T1000 (cell line): Measurements from ENCODE around the gene EVL.
"Not testable (repeated sequence)": the region's sequence is repeated elsewhere in the genome, so short reads cannot be mapped to it uniquely, and the experiment has no call there.

Source experiments
- DNase-seq: peaks from one replicate; lab custom pipeline; 2025; ENCODE audit warnings: mixed read lengths; lab: John Stamatoyannopoulos, UW

Gene EVL

GRCh38 chr14:100065111-100065871 lies at the start of gene EVL:
Gene EVL (plus strand): TSS chr14:100065422. CDS start chr14:100065501, 79 bp downstream.
- no peak for DNase-seq

- no peak for DNase-seq
Measured at GRCh38 chr14:100017553-100017952, 47.7 kb upstream of the EVL start.

GRCh38 chr14:100018054-100018453 lies 47.2 kb upstream of the EVL start:
- DNase-seq = no peak

- DNase-seq = no peak
Measured at GRCh38 chr14:100018482-100018881, 46.7 kb upstream of the EVL start.

- DNase-seq = no peak
Measured at GRCh38 chr14:100019156-100019744, 46.0 kb upstream of the EVL start.

- DNase-seq = no peak
Measured at GRCh38 chr14:100020629-100021028, 44.6 kb upstream of the EVL start.

- no peak for DNase-seq
Measured at GRCh38 chr14:100022772-100023451, 42.3 kb upstream of the EVL start.

GRCh38 chr14:100025111-100025510 lies 40.1 kb upstream of the EVL start:
- DNase-seq = no peak

GRCh38 chr14:100027771-100028490 lies 37.3 kb upstream of the EVL start:
- DNase-seq = no peak

GRCh38 chr14:100028990-100029677 lies 36.1 kb upstream of the EVL start:
- no peak for DNase-seq

- not testable (repeated sequence) for DNase-seq
Measured at GRCh38 chr14:100030006-100030405, 35.2 kb upstream of the EVL start.

- DNase-seq = no peak
Measured at GRCh38 chr14:100030452-100031153, 34.6 kb upstream of the EVL start.

GRCh38 chr14:100031506-100032281 lies 33.5 kb upstream of the EVL start:
- peak; percentile 56 for DNase-seq

- DNase-seq = no peak
Measured at GRCh38 chr14:100032738-100033137, 32.5 kb upstream of the EVL start.

- no peak for DNase-seq
Measured at GRCh38 chr14:100033347-100034075, 31.7 kb upstream of the EVL start.

- no peak for DNase-seq
Measured at GRCh38 chr14:100034468-100034867, 30.8 kb upstream of the EVL start.

GRCh38 chr14:100034961-100035500 lies 30.2 kb upstream of the EVL start:
- DNase-seq = no peak

GRCh38 chr14:100035700-100036099 lies 29.5 kb upstream of the EVL start:
- no peak for DNase-seq

- DNase-seq = no peak
Measured at GRCh38 chr14:100037353-100037752, 27.9 kb upstream of the EVL start.
